ENCODE data around the gene ANO1. TPM values are rescaled to one million over a fixed set of nuclear protein-coding genes. Genes with fewer than 3 reads are reported as not detected.
A peak's percentile ranks its signal among the peaks of the same experiment; 100 is the strongest.

The ANO1 gene
- polyA plus RNA-seq, 2 of the 4 experiments (the other 2 are of a cell fraction), result 0.27 to 0.44 TPM

DNA sequence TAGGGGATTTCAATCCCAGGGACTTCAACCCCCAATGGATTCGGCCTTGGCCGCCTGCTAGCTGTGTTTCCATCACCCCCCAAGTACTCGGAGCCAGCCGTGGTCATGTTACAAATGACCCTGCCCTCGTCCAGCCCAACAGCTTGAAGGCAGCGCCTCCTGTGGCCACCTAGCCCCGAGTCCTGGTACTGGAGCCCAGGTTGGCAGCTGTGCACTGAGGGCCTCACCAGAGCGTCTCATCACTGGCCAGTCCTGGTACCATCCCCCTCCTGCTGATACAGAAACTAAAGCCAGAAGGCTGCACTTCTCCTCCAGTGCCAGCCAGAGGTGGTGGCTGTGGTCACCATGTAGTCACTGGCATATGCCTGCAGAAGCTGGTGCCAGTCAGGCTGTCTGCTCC, 80.1 kb downstream of the ANO1 start:
- CTCF ChIA-PET, result interaction anchor here (1.1 to 1.5 kb wide), 3 partner anchors 9 to 34 kb away, joined by 3 read pairs; no protein-coding TSS in a partner anchor

GRCh38 chr11:70158757-70159389, 80.8 kb downstream of the ANO1 start:
- peaks cover 27% of the 10 kb centered on the region for H3K4me1 ChIP-seq

More for the DNA sequence above, 80.1 kb downstream of the ANO1 start:
- FAIRE-seq, result no peak
- 78% methylated on average over 4 of the region's 8 CpGs for WGBS (ENCODE audit: missing lambda C conversion rate)
- POLR2A ChIA-PET, result no interaction called here
- peak; percentile 45 to 67; a peak in 4 of 6 replicates for ATAC-seq
- Histone ChIP-seq H3K9me3 (no peaks in the 10 kb centered on the region), H3K4me2 (no peak overlapping the region), H3K4me1 (peaks cover 27% of the 10 kb centered on the region), H3K4me3 (no peak overlapping the region), H3K27ac (peak overlapping the region in 1 of 2 experiments; percentile 68; a peak in 1 of 6 replicates)
- TF ChIP-seq NFE2L2 (conservative IDR thresholded peaks at IDR 0.05; ENCODE audit: low read length) (no peak), GATA3 (IDR thresholded peaks at IDR 0.05; ENCODE audit: borderline replicate concordance) (no peak), CHD4 (IDR thresholded peaks at IDR 0.05; ENCODE audit: borderline replicate concordance) (no peak), CHD2 (IDR thresholded peaks at IDR 0.05; ENCODE audit: low read length, partially characterized antibody) (no peak), PHF8 (IDR thresholded peaks at IDR 0.05; ENCODE audit: borderline replicate concordance, low read depth) (no peak), HOXB13 (CRISPR knock-in tag; IDR thresholded peaks at IDR 0.05; ENCODE audit: low read depth) (no peak), RAD21 (conservative IDR thresholded peaks at IDR 0.05 in 1 of 2, IDR thresholded peaks at IDR 0.05 in 1 of 2) (peak in 1 of 2 experiments; percentile 45; a peak in 2 of 5 replicates), BHLHE40 (IDR thresholded peaks at IDR 0.05; ENCODE audit: low read depth, low read length) (no peak)
- DNase-seq (ENCODE audit: low read depth in 1 of 2, low spot score in 1 of 2), result peak; percentile 35 to 55

DNA sequence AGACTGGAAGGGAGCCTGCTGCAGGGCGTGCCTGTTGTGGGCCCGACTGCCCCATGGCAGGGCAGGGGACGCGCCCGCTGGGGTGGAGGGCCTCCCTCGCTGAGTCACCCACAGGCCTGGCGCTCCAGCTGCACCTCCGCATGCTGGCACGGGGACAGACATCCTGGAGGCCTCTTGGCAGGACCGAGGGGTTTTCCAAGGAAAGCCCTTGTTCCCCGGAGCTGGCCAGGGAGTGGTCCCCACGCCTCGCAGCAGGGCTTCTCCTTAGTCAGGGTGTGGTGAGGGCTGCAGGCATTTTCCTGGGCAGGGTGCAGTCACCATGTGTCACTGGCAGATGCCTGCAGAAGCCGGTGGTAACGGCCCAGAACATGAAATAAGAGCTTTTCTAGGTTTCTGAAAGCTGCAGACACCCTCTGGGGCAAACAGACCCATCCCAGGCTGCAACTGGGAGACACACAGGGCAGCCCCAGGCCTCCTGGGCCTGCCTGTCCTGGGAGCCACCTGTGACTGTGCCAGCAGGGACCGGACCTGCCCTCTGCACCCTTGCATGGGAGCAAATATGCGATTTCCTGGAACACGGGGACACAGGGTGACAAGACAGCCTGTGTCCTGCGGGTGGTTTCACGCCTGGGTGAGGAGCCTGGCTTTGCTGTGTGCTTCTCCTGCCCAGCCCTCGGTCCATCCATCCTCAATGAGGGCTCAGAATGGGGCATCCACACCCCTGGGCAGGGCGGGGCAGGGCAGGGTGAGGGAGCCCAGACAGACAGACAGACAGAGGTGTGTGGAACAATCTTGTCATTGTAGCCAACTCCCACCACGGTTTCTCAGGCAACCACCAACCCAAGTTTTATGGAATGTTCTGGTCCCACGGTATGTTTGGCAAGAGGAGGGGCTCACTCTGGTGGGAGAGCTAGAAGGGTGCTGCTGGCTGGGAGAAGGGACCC, 81.8 kb downstream of the ANO1 start:
- H3K4me3 ChIP-seq, result no peak overlapping the region
- DNase-seq (ENCODE audit: low read depth in 1 of 2, low spot score in 1 of 2) (peak; percentile 82 to 83), FAIRE-seq (peak; percentile 61), ATAC-seq (peak; percentile 77 to 83)
- H3K9me3 ChIP-seq, result no peaks in the 10 kb centered on the region
- ChIA-PET POLR2A (interaction anchor here (0.5 kb wide), 1 partner anchor 32 kb away, joined by 5 read pairs; no protein-coding TSS in a partner anchor), CTCF (interaction anchor here (0.8 to 1.9 kb wide), 7 partner anchors 12 to 212 kb away, joined by 3 to 7 read pairs (median 3); no protein-coding TSS in a partner anchor)
- WGBS (ENCODE audit: missing lambda C conversion rate), result 16% methylated on average over 9 of the region's 24 CpGs
- H3K27ac ChIP-seq, result peak overlapping the region; percentile 54 to 68
- peaks cover 27% of the 10 kb centered on the region for H3K4me1 ChIP-seq
- peak overlapping the region; percentile 73 for H3K4me2 ChIP-seq
- TF ChIP-seq NFE2L2 (conservative IDR thresholded peaks at IDR 0.05; ENCODE audit: low read length) (0 out of 2 replicates have a peak, but pooled peaks have one; percentile 8), MAFK (IDR thresholded peaks at IDR 0.05; ENCODE audit: partially characterized antibody) (peak; percentile 12), CHD4 (IDR thresholded peaks at IDR 0.05; ENCODE audit: borderline replicate concordance) (no peak), ZNF302 (CRISPR knock-in tag; IDR thresholded peaks at IDR 0.05) (no peak), MYC (IDR thresholded peaks at IDR 0.05; ENCODE audit: borderline replicate concordance, low read length) (peak; percentile 42; the same call in 1 of the 2 replicates), HDAC2 (IDR thresholded peaks at IDR 0.05) (no peak), EP300 (IDR thresholded peaks at IDR 0.05) (no peak), POLR2AphosphoS2 (conservative IDR thresholded peaks at IDR 0.05; ENCODE audit: low read length) (no peak), BHLHE40 (IDR thresholded peaks at IDR 0.05; ENCODE audit: low read depth, low read length) (no peak), EHF (CRISPR knock-in tag; IDR thresholded peaks at IDR 0.05) (no peak), MAX (IDR thresholded peaks at IDR 0.05) (peak; percentile 85), SREBF2 (IDR thresholded peaks at IDR 0.05) (no peak)
- TF ChIP-seq, protein P1, sequence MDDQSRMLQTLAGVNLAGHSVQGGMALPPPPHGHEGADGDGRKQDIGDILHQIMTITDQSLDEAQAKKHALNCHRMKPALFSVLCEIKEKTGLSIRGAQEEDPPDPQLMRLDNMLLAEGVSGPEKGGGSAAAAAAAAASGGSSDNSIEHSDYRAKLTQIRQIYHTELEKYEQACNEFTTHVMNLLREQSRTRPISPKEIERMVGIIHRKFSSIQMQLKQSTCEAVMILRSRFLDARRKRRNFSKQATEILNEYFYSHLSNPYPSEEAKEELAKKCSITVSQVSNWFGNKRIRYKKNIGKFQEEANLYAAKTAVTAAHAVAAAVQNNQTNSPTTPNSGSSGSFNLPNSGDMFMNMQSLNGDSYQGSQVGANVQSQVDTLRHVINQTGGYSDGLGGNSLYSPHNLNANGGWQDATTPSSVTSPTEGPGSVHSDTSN (IDR thresholded peaks at IDR 0.05), result peak; percentile 63; the same call in 1 of the 2 replicates

More at GRCh38 chr11:70158757-70159389, 80.8 kb downstream of the ANO1 start:
- ChIA-PET POLR2A (interaction anchor here (0.5 kb wide), 1 partner anchor 31 kb away, joined by 5 read pairs; no protein-coding TSS in a partner anchor), CTCF (interaction anchor here (1.0 to 1.5 kb wide), 2 partner anchors 33 to 210 kb away, joined by 3 read pairs; no protein-coding TSS in a partner anchor)
- DNase-seq (ENCODE audit: low read depth in 1 of 2, low spot score in 1 of 2), result no peak
- Histone ChIP-seq H3K9me3 (no peaks in the 10 kb centered on the region), H3K4me3 (no peak overlapping the region), H3K27ac (peak overlapping the region; percentile 54 to 68), H3K4me2 (peak overlapping the region; percentile 73)
- TF ChIP-seq CEBPB (IDR thresholded peaks at IDR 0.05) (no peak), MAFK (IDR thresholded peaks at IDR 0.05; ENCODE audit: partially characterized antibody) (no peak), CBX2 (IDR thresholded peaks at IDR 0.05; ENCODE audit: borderline replicate concordance, low read depth) (no peak), NR3C1 (IDR thresholded peaks at IDR 0.05) (no peak), SREBF2 (IDR thresholded peaks at IDR 0.05) (no peak), USF2 (IDR thresholded peaks at IDR 0.05) (no peak), FOSB (CRISPR knock-in tag; IDR thresholded peaks at IDR 0.05) (no peak), HOXB13 (CRISPR knock-in tag; IDR thresholded peaks at IDR 0.05; ENCODE audit: low read depth) (no peak), ZNF302 (CRISPR knock-in tag; IDR thresholded peaks at IDR 0.05) (no peak; the same call in 1 of the 2 replicates), BHLHE40 (IDR thresholded peaks at IDR 0.05; ENCODE audit: low read depth, low read length) (no peak), TFCP2L1 (CRISPR knock-in tag; IDR thresholded peaks at IDR 0.05) (no peak), FOSL2 (IDR thresholded peaks at IDR 0.05) (no peak), FOSL2 (CRISPR knock-in tag; IDR thresholded peaks at IDR 0.05) (no peak)
- TF ChIP-seq, protein P2, sequence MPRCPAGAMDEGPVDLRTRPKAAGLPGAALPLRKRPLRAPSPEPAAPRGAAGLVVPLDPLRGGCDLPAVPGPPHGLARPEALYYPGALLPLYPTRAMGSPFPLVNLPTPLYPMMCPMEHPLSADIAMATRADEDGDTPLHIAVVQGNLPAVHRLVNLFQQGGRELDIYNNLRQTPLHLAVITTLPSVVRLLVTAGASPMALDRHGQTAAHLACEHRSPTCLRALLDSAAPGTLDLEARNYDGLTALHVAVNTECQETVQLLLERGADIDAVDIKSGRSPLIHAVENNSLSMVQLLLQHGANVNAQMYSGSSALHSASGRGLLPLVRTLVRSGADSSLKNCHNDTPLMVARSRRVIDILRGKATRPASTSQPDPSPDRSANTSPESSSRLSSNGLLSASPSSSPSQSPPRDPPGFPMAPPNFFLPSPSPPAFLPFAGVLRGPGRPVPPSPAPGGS (IDR thresholded peaks at IDR 0.05), result no peak
- 81% methylated on average over 9 of the region's 14 CpGs for WGBS (ENCODE audit: missing lambda C conversion rate)
- no peak for FAIRE-seq
- ATAC-seq, result no peak

Data from A549 (cell line).